GM21360 (cell line): ENCODE measurements around the gene CDHR4.
"Not testable (repeated sequence)": the region's sequence is repeated elsewhere in the genome, so short reads cannot be mapped to it uniquely, and the experiment has no call there.

Source experiments
- ATAC-seq: cut with Tn5 transposase; IDR thresholded peaks from one replicate; pipeline ENCODE4 v1.9.1; 2021; ENCODE audit warnings: mild to moderate bottlenecking, moderate library complexity; ENCODE audit not compliant: unreplicated experiment

The CDHR4 gene, protein sequence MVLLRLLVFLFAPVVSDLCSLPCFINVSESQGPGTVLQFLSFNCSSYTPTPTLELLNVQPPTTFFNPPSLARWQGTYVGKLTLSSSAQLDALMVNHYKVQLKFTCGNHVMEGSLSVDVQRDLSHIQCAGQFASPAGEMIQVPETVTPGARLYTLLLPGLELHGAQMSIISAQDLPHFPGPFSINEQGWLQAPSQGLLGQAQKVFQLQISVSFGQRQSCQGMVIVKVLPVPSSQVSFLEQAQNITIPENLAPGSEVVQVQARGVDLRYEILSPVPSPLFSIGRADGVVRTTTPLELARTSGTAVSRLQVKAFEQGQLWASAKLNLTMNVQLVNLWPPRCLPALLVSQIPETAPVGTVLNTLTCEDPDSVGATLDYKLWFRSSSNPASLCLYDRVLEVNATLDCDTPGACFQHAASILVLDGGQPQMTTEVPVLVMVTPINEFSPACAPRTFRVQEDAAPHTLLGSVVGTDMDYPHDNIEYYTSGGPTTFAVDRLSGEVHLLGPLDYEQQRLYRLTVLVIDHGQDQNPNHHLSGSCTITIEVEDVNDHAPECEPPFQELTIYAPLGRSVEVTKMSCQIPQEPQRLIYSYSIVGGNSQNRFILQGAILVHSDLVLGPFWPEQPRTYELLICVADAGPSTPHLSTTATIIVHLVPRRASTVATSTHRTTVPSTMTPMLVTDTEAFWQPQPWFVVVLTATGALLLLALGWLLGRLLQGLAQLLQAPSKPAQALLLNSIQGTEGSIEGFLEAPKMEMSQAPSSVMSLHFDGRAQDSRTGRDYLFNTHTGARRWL

DNA sequence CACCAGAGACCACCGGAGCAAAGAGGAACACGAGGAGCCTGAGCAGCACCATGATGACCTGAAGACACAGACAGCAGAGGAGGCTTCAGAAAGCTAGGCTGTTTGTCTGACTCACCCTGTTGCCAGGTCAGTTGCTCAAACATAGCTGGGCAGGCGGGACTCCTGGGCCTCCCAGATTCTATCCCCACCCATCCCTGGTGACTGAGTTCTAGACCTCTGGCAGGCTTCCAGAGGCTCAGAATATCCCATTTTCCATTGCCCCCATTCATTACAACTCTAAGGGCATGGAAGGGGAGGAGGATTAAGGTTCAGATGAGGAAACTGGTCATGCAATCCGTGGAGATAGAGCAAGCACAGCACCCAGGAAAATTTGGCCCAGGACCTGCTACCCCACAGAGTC lies at the start of gene CDHR4:
Gene CDHR4 (minus strand): TSS at position 113 of the 400 bp plus-strand sequence. CDS start 61 bp downstream, at position 52.
- ATAC-seq = no peak

DNA sequence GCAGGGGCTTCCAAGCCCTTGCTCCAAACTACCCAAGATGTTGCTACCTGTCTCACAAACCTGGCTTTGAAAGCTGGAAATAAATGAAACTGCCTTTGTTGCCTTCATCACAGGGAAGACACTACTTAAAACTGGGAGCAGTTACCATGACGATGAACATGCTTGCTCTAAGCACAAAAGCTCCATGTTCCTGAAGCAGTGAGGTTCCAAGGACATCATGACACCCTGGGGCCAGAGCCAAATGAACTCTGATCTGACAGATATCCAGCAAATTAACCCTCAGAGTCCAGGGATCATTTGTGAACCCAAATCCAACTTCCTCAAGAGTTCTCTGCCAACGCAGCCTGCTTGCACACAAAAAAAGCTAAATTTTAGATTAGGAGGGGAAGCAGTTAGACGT lies 46.0 kb upstream of the CDHR4 start:
- no peak for ATAC-seq

DNA sequence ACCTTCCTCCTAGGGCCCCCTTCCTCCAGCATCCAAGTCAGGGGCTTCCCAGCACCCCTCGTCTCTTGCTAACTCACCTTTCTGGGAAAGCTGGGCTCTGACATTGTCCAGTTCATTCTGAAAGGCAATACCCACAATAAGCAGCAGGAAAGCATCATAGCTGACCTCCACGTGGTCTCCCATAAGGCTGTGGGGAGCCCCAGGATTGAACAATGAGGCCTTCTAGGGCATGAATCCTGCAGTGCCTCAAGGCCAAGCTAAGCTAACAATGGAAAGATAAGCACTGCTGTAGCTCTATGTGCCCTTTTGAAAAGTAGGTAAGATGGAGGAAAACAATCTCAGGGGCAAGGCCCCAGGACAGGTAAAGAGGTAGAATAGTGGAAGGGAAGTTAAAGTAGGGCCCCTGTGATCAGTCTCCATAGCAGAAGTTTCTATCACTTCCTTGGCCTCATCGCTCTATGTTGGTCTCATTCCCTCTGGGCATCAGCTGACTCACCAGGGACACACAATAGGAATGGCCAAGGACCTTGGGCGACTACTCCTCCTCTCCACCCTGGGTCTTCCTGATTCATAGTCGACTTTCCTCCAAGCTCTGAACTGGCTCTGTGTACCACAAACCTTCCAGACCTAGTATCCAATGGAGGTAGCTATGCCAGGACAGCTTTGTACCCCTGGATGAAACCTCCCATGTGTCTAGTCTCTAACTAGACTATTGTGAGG lies 45.0 kb upstream of the CDHR4 start:
- ATAC-seq = no peak

DNA sequence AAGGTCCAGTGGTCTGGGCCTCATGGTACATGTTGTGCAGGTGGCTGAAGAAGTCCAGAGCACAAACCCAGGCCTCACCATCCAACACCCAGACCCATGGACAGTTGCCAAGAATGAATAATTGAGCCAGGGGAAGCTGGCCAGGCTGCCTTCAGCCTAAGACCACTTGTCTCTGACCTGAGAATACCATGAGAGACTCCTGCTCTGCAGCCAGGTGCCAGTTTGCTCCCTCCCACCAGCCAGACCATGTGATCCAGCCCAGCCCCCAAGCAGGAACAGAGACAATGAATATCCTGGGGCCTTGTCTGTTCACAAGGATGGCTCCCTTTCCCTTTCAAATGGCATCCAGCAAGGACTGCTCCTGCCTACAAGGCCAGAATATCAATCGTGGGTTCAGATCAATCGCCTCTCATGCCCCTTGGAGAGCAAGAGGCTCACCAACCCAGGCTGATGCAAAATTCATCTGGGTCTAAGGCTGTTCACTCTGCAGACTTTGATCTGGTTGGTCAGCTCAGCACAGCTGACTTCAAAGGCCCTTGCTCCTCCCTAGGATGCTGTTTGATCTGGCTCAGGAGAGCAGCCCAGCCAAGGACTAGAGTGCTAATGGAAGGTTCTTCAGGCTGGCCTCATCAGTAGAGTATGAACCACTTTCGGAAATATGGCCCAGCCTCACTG lies 43.3 kb upstream of the CDHR4 start:
- no peak for ATAC-seq

DNA sequence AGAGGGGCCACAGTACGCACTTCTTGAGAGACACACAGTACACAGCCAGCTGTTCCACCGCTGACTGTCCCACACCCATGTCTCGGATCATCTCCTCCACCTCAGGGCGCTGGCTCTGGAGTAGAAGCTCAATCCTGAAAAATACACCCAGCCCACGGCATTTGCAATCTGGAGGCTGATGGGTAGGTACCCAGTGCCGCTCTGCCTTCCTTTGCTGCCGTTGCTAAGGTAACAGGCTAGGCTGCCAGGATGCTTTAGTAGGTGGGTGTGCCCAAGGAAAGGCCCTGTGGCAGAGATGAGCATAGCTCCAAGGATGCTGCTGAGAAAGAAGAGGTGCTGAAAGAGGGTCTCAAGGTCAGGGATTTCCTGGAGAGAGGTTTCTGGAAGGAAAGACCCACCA lies 42.1 kb upstream of the CDHR4 start:
- no peak for ATAC-seq

DNA sequence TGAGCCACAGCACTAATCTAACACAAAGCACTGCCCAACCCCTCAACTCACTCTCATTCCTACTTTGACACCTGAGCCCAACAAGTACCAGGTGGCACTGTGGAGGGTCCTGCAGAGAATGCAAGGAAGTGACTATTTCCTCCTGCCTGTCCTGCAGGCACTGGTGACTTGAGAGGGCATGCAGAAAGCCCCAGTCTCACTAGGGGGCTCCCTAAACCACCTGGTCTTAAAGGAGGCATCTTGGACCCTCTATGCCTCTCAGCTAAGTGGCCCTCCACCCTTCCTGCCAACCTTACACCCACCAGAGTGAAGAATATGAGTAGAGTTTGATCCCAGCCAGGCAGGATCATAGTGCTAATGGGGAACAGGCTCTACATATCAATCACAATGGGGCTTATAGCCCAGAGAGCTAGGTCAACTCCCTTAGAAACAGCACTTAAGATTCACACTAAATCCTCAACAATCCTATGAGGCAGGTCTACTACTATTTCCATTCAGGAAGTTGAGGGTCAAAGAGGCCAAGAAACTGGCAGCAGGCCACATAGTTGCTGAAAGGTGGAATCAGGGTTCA lies 41.5 kb upstream of the CDHR4 start:
- ATAC-seq = no peak

DNA sequence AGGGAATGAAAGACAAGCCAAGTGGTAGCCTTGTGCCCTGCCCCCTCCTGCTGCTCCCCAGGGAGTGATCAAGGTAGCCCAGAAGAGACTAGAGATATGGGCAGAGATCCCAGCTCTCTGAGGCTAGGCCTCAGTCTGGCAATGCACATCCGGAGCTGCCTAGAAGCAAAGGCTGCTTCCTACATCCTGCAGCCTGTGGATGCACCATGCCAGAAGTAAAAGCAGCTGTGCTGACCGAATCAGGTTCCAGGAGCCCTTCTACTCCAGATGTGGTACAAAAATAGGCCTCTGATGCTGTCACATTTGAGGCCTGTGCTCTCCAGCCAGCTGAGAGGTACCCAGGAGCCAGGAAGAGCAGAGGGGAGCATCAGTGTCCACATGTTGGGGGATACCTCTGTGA lies 40.7 kb upstream of the CDHR4 start:
- ATAC-seq = no peak

DNA sequence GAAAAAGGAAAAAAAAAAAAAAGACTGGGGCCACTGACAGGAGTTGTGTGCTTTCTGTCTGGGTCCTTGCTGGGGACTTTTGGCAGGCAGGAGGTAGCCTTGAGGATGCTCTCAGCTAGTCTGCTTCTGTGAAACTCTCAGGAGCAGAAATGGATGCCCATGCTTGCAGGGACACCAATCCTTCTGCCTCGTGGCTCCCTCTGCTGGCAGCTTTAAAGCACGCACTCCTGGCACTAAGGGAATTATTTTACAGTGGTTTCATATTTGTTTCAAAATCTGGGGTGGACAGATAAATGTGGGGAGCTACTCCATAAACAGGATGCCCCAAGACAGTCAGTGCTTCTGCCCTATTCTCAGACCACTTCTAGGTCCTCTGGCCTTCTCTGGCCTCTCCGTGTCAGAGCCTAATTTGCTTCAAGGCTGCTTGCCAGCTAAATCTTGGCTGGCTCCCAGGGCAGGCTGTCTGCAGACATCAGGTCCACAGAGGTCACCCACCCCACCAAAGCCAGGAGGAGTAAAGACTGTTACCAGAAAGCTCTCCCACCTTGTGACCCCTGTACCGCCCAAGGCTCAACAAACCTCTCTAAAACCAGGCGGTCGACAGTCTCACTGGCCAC lies 39.6 kb upstream of the CDHR4 start:
- ATAC-seq = no peak

DNA sequence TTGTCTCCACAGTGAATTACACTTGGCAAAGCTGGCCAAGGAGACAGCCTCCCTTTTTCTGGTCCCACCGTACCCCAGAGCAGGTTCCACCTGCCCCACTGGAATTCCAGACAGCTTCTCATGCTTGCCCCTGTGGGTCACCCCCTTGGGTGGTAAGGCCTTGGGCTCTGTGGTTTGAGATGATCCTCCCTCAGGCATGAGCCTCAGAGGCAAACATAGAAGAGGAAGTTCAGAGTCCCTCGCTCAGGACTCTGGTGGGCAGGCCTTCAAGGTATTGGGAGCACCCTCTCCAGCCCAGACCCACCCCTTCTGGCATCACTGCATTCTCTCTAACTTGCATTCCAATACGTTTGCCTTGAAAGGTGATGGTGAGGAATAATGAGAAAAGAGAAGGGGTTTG lies 31.7 kb upstream of the CDHR4 start:
- no peak for ATAC-seq

DNA sequence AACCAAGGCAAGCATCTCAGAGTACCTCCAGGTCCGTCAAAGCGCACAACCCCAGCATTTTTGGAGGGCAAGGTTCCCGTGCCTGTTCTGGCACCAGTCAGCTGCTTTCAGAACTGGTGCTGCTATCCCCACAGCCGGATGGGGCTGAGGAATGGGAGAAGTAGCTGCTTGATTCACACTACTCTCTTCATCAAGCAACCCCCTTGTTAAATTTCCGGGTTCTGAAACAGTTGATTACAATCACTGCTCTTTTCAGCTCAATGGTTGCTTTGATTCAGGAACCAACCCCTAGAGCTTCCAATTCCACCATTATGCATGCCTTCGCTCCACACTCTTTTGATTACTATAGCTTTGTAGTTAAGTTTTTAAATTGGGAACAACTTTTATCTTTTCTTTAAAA lies 26.3 kb upstream of the CDHR4 start:
- no peak for ATAC-seq

DNA sequence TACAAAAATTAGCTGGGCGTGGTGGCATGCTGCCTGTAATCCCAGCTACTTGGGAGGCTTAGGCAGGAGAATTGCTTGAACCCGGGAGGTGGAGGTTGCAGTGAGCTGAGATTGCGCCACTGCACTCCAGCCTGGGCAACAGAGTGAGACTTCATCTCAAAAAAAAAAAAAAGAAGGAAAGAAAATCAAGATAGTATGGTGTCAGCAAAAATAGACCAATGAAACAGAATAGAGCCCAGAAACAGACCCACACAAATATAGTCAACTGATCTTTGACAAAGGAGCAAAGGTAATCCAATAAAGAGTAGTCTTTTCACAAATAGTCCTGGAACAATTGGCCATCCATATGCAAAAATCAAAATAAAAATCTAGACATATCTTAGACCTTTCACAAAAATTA lies 23.5 kb upstream of the CDHR4 start:
- not testable (repeated sequence) for ATAC-seq

DNA sequence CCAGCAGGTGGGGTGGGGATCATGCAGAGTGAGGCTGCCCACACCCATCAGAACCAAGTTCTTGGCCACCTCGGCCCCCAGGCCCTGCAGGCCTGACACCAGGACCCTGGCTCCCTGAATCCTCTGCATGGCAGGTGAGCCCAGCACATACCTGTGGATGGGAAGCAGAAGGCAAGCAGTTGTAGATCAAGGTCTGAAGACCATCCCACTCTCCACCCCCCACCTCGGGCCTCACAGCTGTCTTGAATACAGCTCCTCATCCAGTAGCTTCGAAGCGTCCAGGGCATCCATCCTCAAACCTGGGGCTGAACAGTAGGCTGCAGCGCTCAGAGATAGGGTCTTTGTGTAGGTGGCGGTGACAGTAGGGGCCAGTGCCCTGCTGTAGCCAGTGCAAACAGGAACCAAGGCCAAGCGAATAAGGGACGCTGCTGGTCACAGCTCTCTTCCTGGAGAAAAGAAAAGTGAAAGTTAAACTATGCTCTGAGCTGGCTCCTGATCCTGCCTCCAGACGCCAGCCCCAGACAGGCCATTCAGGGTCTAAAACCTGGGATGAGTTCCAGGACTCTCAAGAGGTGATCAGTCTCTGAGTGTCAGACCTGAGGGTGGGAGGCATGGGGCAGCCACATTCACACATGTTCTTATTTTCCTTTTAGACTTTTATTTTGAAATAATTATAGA lies 14.0 kb upstream of the CDHR4 start, which contains the start of gene UBA7:
Gene UBA7 (minus strand): TSS at position 457 of the 678 bp plus-strand sequence. CDS start 166 bp downstream, at position 291.
- ATAC-seq = no peak

DNA sequence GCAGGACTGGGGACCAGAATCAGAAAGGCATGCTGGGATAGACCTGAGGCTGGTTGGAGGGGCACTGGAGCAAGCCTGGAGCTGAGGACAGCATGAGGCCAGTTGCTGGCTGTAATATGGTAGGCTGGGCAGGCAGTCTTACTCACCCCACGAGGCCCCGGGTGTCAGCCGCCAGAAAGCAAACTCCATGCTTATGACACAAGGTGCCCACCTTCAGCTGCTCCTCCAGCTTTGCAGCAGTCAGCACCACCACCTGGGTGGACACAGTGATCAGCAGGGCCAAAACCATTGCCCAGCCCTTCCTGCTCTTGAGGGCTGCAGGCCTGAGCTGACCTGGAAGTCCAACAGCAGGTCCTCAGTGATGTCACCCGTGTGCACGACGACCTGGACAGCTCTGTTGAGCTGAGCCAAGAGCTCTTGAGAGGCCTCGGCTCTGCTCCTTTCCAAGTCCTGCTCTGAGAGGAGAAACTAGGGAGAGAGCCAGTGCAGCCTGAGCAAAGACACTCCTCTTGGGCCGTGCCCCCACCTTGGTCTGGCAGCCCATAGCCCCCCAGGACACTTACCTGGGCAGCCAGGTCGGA lies 13.3 kb upstream of the CDHR4 start:
- no peak for ATAC-seq

DNA sequence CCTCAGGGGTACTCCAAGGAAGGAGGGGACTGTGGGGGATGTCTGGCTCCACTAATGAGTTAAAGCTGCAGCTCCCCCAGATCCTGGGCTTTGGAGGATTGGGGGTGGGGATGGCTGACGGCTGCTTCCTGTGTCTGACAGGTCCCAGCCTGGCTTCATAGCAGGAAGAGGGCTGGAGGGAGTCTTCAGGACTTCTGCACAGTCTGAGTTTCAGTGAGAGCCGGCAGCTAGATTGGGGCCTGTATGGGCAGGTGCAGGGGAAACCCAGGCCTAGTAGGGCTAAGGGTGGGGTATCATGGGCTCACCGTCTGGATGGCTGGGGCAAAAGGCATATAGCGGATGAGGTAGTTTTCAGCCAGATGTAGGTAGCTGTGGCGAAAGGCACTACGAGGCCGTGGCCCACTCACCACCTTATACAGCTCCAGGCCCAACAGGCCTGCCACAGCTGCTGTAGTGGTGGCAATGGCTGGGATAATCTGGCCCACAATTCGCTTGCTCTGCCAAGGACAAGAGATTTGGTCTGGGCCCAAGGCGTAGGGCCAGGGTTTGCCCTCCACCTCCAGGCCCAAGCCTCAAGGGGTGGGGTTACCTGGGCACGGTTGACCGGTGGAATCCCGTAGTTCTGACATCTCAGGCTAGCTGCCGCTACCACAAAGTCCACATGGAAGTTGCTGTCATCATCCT lies 7.9 kb upstream of the CDHR4 start:
- ATAC-seq = no peak

DNA sequence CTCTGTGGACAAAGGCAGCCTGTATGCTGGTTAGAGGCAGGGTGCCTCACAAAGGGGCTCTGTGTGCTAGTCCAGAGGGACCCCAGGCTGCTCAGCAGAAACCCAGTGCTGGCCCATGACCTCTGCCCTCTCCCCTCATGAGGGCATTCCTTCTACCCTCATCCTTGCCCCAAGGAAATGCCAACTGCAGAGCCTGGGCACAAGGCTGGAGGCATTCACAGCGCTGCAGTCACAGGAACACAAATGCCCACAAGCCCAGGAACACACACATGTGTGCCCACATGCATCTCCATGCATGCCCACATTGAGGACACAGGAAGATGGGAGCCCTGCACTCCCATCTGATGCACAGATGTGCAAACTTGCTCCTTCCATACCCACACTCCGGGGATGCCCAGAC lies 7.2 kb upstream of the CDHR4 start:
- ATAC-seq = no peak

DNA sequence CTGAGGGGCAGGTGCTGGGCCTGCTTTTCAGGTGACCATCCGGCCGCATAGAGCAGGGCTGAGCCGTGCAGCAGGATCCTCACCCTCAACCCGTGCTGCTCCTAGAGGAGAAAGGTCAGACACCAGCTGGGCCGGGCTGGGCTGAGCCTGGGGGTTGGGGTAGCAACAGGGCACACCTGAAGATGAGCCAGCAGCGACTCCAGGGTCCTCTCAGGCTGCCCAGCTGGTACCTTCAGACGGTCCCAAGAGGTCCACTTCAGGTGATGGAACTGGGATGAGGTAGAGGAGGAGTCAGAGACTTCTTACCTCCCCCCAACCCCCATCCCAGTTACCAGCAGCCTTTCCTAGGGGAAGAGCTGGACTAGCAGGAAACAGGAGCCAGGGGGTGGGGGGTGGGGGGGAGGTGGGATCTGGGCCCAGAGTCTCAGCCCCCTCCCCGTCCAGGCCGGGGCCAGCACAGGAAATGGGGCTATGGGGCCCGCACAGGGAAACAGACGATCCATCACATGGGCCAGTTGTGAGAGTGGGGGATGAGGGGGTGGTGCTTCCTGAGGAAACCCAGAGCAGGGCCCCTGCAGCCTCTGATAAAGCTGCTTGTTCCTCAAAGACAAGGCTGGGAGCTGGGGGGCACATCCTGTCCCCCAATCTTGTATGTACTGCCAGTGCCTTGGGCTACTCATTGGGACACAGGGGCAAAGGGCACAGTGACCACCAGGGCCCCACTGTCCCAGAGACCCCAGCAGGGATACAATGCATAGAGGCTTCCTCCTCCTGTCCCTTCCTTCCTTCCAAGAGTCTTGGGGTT lies 6.4 kb upstream of the CDHR4 start:
- ATAC-seq = no peak

DNA sequence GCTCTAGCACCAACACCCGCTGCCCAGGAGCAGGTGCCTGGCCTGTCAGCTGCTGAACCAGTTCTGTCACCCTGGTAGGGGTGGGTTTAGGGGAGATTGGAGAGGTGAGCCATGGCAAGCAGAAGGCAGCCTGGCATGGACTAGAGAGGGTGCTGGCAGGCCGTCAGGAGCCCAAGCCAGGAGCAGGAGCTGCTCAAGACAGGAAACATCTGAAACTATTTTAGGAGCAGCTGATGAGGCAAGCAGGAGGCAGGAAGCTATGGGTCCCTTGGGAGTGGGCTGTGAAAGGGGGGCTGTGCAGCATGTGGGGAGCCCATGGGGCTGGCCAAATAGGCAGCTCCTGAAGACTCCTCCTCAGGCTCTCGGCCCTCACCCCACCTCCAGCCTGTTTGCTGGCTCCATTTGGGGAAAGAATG lies 5.7 kb upstream of the CDHR4 start:
- ATAC-seq = no peak
